GM19467 (cell line): ENCODE results near the gene FGD6.
"Not testable (repeated sequence)": the region's sequence is repeated elsewhere in the genome, so short reads cannot be mapped to it uniquely, and the experiment has no call there.

Source experiments
- ATAC-seq: cut with Tn5 transposase; IDR thresholded peaks from one replicate; pipeline ENCODE4 v1.9.1; 2021; ENCODE audit warnings: mild to moderate bottlenecking, moderate library complexity; ENCODE audit not compliant: unreplicated experiment

FGD6 gene

GRCh38 chr12:95096852-95097251, 120.4 kb downstream of the FGD6 start:
- no peak for ATAC-seq

GRCh38 chr12:95096378-95096777, 120.9 kb downstream of the FGD6 start:
- no peak for ATAC-seq

GRCh38 chr12:95095866-95096265, 121.4 kb downstream of the FGD6 start:
- ATAC-seq: not testable (repeated sequence)

- ATAC-seq: no peak
Measured at GRCh38 chr12:95089462-95089861, 127.8 kb downstream of the FGD6 start.

GRCh38 chr12:95088379-95088778, 128.9 kb downstream of the FGD6 start:
- ATAC-seq: no peak

- ATAC-seq: no peak
Measured at GRCh38 chr12:95085612-95086011, 131.7 kb downstream of the FGD6 start.

GRCh38 chr12:95083938-95084337, 133.3 kb downstream of the FGD6 start:
- ATAC-seq: no peak

- no peak for ATAC-seq
Measured at GRCh38 chr12:95083471-95083870, 133.8 kb downstream of the FGD6 start.

GRCh38 chr12:95077341-95077740, 139.9 kb downstream of the FGD6 start:
- ATAC-seq: no peak

GRCh38 chr12:95074766-95075165, 142.5 kb downstream of the FGD6 start:
- ATAC-seq: no peak

GRCh38 chr12:95073698-95074520, 143.4 kb downstream of the FGD6 start:
- no peak for ATAC-seq

- ATAC-seq: peak; percentile 95
Measured at GRCh38 chr12:95072900-95073697, 144.2 kb downstream of the FGD6 start, which contains the start of gene NR2C1. Gene NR2C1, minus strand, starts transcription at chr12:95073618. Its CDS starts 6,234 bp downstream, at chr12:95067384.

- no peak for ATAC-seq
Measured at GRCh38 chr12:95070378-95070777, 146.9 kb downstream of the FGD6 start.

GRCh38 chr12:95066091-95066855, 151.0 kb downstream of the FGD6 start:
- ATAC-seq: no peak

GRCh38 chr12:95060951-95061350, 156.3 kb downstream of the FGD6 start:
- no peak for ATAC-seq

GRCh38 chr12:95059984-95060383, 157.3 kb downstream of the FGD6 start:
- no peak for ATAC-seq

GRCh38 chr12:95057424-95057823, 159.8 kb downstream of the FGD6 start:
- ATAC-seq: no peak

GRCh38 chr12:95055057-95055456, 162.2 kb downstream of the FGD6 start:
- no peak for ATAC-seq

- no peak for ATAC-seq
Measured at GRCh38 chr12:95054206-95054605, 163.1 kb downstream of the FGD6 start.

GRCh38 chr12:95051241-95051640, 166.0 kb downstream of the FGD6 start:
- ATAC-seq: no peak

GRCh38 chr12:95037906-95038305, 179.4 kb downstream of the FGD6 start:
- no peak for ATAC-seq
